SK-N-DZ (cell line): Measurements from ENCODE around the gene CHST15.

Source experiments
- DNase-seq: peaks from one replicate; pipeline ENCODE4 v3.0.0-alpha.2; 2015; ENCODE audit warnings: low spot score

Gene CHST15

DNA sequence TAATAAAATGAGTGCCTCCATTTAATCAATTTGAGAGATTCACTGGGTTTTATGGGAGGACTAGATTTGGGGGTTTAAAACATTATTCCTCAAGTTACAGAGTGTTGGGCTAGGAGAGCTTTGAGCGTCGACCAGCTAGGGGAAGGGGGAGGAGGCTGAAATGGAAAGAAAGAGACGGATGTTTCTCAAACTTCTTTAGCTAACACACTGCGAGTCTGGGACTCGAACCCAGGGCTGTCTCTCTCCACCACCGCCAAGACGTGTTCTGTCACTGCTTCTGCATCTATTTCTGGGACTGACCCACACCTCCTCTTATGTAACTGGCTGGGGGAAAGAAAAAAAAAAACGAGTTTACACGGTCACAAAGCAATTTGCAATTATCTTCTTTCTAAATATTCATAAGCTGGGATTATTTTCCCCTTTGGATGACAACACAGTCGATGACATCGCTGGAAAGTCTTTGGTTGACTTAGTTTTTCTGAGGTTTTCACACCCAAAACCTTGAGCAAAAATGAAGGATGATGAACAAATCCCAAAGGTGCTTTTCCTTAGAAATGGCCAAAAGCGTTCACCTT, 27.2 kb downstream of the CHST15 start:
- DNase-seq, result no peak

GRCh38 chr10:124065382-124066125, 27.8 kb downstream of the CHST15 start:
- no peak for DNase-seq

DNA sequence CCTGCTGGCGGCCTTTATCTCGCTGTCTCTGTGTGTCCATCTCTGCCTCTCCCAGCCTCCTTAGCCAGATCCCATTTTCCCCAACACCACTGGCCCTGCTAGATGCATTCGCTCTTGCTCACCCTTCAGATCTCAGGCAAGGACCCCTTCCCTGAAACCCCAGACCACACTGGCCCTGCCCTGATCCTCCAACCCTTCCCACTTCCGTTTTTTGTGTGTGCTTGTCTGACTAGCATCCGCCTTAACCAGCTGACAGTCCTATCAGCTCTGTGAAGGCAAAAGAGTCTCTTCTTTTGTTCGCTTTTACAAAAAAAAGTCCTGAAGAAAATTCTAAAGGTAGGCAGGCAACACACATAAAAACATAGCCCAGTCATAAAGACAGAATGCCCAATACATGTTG, 28.7 kb downstream of the CHST15 start:
- no peak for DNase-seq

- DNase-seq, result no peak
These were observed 29.4 kb downstream of the CHST15 start for GRCh38 chr10:124063750-124064603.

GRCh38 chr10:124062390-124062789, 31.0 kb downstream of the CHST15 start:
- DNase-seq, result no peak

DNA sequence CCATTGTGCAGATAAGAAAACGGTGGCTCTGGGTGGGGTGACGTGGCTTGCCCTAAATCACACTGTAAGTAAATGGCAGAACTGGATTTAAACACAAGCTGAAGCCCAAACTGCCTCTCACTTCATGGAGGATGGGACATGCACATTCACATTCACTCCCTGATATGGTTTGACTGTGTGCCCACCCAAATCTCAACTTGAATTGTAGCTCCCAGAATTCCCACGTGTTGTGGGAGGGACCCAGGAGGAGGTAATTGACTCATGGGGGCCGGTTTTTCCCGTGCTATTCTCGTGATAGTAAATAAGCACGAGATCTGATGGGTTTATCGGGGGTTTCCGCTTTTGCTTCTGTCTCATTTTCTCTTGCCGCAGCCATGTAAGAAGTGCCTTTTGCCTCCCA, 32.4 kb downstream of the CHST15 start:
- no peak for DNase-seq

GRCh38 chr10:124060148-124060720, 33.2 kb downstream of the CHST15 start:
- DNase-seq, result no peak

DNA sequence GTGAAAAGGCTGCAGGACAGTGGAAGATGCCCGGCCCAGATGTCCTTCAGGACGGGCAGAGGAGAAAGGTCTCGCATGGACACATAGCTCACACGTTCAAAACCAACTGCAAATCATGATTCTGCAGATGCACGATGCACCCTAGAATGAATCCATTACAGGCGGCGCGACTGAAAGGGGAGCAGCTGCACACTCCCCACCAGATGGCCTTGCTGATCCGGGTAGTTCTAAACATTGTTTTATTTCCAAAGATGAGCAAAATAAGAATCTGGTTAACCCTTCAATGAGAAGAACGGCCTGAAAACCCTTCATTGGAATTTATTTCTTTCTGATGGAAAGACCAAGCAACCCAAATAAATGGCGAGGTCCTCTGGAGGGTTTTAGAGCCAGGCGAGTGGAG, 33.8 kb downstream of the CHST15 start:
- DNase-seq, result no peak

GRCh38 chr10:124058346-124059003, 34.9 kb downstream of the CHST15 start:
- DNase-seq, result no peak

DNA sequence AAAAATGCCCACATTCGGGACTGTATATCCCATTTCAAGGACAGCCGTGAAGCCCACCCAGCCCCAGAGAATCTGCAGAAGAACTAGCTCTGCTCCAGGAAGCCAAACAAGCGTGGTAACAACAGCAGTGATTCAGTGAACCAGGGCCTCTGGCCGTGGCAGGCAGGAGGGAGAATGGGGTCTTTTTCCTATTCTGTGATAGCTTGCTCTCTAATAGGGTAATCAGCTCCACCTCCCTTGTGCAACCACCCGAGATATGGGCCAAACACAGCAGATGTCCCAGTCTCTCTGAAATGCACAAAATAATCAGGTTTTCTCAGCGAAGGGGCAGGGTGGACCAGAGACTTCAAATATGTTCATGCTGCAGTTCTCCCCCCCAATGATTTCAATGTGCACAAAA, 35.8 kb downstream of the CHST15 start:
- DNase-seq, result no peak

GRCh38 chr10:124056337-124056980, 36.9 kb downstream of the CHST15 start:
- DNase-seq, result no peak

DNA sequence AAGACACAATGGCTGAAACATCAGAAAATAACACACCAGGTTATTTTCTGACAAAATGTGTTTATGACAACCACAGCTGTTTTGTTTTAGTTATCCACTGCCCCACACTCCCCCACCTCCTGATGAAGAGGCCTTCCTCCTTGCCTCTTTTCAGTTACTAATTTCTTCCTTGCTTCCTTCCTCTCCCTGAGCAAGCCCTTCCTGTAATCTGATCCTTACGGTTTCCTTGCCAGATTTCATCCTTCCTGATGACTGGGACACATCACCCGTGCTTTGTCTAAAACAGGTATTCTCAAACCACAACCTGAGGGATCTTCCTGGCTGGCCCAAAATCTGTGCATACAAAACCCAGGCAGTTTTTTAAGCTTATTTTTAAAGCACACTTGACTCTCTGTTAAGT, 39.4 kb downstream of the CHST15 start:
- no peak for DNase-seq

DNA sequence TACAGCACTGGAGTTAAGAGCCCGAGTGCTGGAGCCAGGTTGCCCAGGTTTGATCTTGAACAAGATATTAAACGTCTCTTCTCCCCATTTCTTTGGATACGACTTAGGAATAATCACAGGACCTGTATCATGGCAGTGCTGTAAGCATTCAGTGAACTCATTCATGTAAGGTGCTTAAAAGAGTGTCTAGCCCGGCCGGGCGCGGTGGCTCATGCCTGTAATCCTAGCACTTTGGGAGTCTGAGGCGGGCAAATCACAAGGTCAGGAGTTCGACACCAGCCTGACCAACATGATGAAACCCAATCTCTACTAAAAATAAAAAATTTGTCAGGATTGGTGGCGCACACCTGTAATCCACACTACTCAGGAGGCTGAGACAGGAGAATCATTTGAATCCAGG, 40.8 kb downstream of the CHST15 start:
- no peak for DNase-seq

- DNase-seq, result no peak
These were observed 43.1 kb downstream of the CHST15 start for GRCh38 chr10:124050021-124051015.

GRCh38 chr10:124049484-124049883, 43.9 kb downstream of the CHST15 start:
- DNase-seq, result no peak

GRCh38 chr10:124048371-124049290, 44.8 kb downstream of the CHST15 start:
- DNase-seq, result no peak

- no peak for DNase-seq
These were observed 45.8 kb downstream of the CHST15 start for GRCh38 chr10:124047427-124048152.

DNA sequence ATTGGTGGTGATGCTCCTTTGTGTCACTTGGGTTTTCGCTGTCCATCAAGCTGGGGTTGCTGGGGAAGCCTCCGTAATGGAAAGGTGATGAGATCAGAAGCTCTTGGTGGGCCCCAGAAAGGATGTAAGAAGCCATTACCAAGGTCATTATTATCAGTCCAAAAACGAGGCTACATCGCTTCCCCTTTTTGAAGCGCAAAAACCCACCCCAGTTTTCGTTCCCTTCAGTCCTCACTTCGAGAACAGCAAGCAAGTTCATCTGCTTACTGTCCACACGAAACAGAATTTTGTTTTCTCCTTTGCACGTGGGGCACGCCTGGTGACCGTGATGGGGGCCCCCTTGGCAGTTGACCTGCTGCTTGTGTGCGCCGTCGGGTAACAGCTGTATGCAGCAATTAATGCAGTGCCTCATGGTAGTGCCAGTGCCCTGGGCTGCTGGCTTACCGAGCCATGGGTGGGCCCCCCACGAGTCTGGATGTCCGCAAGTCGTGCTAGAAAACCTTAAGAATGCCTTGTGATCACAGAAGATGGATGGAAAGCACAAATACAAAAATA, 47.5 kb downstream of the CHST15 start:
- no peak for DNase-seq
